Nephron (organoid): ENCODE results near the gene U2AF2.

Source experiments
- H3K27ac Mint-ChIP-seq, 3 experiments: 2 replicates each; pipeline ENCODE4 v1.8.0; 2020; ENCODE audit warnings: mixed read lengths in 3 of 3, mild to moderate bottlenecking in 2 of 3, moderate library complexity in 1 of 3
- H3K27me3 Mint-ChIP-seq: 2 replicates; pipeline ENCODE4 v1.8.0; 2021; ENCODE audit warnings: low read depth, mild to moderate bottlenecking, moderate library complexity, mixed read lengths
- H3K36me3 Mint-ChIP-seq: 2 replicates; pipeline ENCODE4 v1.8.0; 2020; ENCODE audit warnings: low read depth, mixed read lengths
- H3K4me1 Mint-ChIP-seq: 2 replicates; pipeline ENCODE4 v1.8.0; 2020; ENCODE audit warnings: mixed read lengths
- H3K4me3 Mint-ChIP-seq, 3 experiments: 2 replicates each; pipeline ENCODE4 v1.8.0; 2020; ENCODE audit warnings: mild to moderate bottlenecking in 3 of 3, mixed read lengths in 3 of 3, moderate library complexity in 2 of 3
- H3K9me3 Mint-ChIP-seq: 2 replicates; pipeline ENCODE4 v1.8.0; 2020; ENCODE audit warnings: mixed read lengths
- TF ChIP-seq, protein P1 (sequence below), 3 experiments: fragments of 200-600 bp; sonication (generic); IDR thresholded peaks; one replicate each; pipeline ENCODE4 v1.5.0; 2021; ENCODE audit warnings: antibody characterized with exemption in 3 of 3; ENCODE audit not compliant: unreplicated experiment in 3 of 3

The U2AF2 gene

DNA sequence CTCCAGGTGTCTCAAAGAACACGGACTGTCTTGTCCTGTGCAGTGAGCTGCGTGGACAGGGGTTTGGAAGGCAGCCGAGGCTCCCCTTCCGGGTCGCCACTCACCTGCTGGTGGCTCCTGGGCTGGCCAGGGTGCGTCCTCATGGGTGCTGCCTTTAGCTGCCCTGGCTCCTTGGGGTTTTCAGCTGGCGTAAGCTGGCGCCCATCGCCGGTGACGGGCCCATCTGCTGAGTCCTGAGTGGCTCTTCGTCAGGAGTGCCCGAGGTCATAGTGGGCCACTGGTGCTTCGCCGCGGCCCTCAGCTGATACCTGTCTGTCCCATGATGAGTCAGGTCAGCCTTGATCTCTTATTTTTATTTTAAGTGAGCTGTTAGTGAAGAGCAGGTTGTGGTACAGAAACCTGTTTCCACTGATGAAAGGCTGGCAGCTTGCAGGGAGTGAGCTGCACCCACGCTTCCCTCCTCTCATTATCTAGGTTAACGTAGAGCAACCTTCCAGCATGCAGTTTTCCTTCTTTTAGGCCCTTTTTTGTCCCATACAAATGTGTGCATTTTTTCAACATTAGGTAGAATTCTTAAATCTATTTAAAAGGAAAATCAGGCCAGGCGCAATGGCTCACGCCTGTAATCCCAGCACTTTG is 38.6 kb downstream of the U2AF2 start:
- Mint-ChIP-seq H3K27me3 (no peaks in the 10 kb centered on the region), H3K36me3 (peaks cover 43% of the 10 kb centered on the region), H3K27ac (no peak overlapping the region), H3K4me1 (peaks cover 7% of the 10 kb centered on the region), H3K9me3 (no peaks in the 10 kb centered on the region), H3K4me3 (no peak overlapping the region)
- TF ChIP-seq, protein P1, sequence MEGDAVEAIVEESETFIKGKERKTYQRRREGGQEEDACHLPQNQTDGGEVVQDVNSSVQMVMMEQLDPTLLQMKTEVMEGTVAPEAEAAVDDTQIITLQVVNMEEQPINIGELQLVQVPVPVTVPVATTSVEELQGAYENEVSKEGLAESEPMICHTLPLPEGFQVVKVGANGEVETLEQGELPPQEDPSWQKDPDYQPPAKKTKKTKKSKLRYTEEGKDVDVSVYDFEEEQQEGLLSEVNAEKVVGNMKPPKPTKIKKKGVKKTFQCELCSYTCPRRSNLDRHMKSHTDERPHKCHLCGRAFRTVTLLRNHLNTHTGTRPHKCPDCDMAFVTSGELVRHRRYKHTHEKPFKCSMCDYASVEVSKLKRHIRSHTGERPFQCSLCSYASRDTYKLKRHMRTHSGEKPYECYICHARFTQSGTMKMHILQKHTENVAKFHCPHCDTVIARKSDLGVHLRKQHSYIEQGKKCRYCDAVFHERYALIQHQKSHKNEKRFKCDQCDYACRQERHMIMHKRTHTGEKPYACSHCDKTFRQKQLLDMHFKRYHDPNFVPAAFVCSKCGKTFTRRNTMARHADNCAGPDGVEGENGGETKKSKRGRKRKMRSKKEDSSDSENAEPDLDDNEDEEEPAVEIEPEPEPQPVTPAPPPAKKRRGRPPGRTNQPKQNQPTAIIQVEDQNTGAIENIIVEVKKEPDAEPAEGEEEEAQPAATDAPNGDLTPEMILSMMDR (IDR thresholded peaks at IDR 0.05; ENCODE audit: unreplicated experiment in 3 of 3), result no peak

DNA sequence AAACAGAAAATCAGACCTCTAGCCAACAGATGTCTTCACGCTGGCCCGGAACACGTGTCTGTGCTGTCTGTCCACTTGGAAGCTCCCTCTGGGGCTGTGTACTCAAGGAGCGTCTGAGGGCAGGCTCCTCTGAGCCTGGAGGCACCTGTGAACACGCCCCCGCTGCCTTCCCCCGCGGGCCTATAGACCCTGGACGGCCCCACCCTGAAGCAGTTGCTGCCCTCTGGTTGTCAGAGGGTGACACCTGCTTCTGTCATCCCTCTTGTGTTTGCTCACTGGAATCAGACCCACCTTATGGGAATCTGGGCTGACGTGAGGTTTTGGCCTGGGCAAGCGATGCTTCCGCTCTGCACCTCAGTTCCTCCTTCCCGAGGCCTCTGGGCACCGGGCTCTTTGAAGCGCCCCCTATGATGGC is 39.4 kb downstream of the U2AF2 start:
- Mint-ChIP-seq H3K27ac (no peak overlapping the region), H3K36me3 (peaks cover 45% of the 10 kb centered on the region), H3K4me1 (peaks cover 1% of the 10 kb centered on the region), H3K4me3 (no peak overlapping the region), H3K9me3 (no peaks in the 10 kb centered on the region), H3K27me3 (no peaks in the 10 kb centered on the region)
- TF ChIP-seq, protein P1 (IDR thresholded peaks at IDR 0.05; ENCODE audit: unreplicated experiment in 3 of 3), result no peak

DNA sequence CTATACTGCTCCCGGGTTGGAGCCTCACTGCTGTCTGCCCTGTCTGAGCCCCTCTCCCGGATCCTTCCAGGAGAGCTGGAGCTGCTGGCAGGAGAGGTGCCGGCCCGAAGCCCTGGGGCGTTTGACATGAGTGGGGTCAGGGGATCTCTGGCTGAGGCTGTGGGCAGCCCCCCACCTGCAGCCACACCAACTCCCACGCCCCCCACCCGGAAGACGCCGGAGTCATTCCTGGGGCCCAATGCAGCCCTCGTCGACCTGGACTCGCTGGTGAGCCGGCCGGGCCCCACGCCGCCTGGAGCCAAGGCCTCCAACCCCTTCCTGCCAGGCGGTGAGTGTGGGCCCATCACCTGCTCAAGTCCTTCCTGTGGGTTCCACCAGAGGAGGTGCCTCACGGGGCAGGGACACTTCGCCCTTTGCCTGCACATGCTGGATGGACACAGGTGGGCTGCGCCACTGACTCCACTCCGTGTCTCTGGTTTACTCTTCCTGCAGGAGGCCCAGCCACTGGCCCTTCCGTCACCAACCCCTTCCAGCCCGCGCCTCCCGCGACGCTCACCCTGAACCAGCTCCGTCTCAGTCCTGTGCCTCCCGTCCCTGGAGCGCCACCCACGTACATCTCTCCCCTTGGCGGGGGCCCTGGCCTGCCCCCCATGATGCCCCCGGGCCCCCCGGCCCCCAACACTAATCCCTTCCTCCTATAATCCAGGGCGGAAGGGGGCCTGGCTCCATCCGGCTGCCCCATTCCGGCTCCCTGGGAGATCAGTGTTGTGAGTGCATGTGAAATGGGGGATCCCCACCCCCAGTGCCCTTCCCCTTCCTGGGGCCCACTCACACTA is 40.0 kb downstream of the U2AF2 start:
- H3K4me3 Mint-ChIP-seq, result no peak overlapping the region

DNA sequence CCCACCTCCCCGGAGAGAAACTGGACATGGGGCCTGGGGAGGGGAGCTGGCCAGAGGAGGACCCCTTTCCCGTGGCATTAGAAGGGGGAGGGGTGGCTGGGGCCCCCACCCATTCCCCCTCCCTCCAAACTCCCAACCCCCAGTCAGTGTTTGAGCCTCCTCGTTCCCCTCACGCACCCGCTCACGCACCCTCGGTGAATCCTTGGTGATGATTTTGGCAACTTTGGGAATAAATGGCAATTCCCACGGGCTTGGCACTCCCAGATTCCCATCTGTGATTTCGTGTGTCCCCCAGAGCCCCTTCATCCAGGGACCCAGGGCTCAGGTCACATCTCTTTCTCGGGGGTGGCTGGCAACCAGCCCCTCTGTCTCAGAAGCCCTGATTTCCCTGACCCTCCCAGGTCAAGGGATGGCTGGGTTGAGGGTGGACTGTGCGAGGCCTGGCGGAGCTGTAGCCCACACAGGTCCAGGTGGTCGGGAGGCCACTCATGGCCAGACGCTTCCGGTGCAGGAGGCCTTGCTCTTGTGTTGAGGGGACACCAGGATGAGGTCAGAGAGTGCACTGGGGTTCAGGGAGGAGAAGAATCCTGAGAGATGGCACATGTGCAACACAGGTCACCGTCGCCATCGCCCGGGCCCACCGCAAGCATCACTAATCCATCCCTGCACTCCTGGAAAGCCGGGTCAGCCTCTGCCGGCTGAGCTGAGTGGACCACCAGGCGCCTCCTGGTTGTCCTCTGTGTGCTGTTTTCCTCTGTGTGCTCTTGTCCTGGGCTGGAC is 40.9 kb downstream of the U2AF2 start:
- Mint-ChIP-seq H3K36me3 (peaks cover 50% of the 10 kb centered on the region), H3K27ac (no peak overlapping the region), H3K4me1 (no peaks in the 10 kb centered on the region), H3K9me3 (no peaks in the 10 kb centered on the region), H3K4me3 (no peak overlapping the region), H3K27me3 (no peaks in the 10 kb centered on the region)
- TF ChIP-seq, protein P1 (IDR thresholded peaks at IDR 0.05; ENCODE audit: unreplicated experiment in 3 of 3), result no peak

More for the DNA sequence above, 40.0 kb downstream of the U2AF2 start:
- Mint-ChIP-seq H3K9me3 (no peaks in the 10 kb centered on the region), H3K27me3 (no peaks in the 10 kb centered on the region), H3K4me1 (no peaks in the 10 kb centered on the region), H3K36me3 (peaks cover 50% of the 10 kb centered on the region), H3K27ac (no peak overlapping the region)
- TF ChIP-seq, protein P1 (IDR thresholded peaks at IDR 0.05; ENCODE audit: unreplicated experiment in 3 of 3), result no peak

DNA sequence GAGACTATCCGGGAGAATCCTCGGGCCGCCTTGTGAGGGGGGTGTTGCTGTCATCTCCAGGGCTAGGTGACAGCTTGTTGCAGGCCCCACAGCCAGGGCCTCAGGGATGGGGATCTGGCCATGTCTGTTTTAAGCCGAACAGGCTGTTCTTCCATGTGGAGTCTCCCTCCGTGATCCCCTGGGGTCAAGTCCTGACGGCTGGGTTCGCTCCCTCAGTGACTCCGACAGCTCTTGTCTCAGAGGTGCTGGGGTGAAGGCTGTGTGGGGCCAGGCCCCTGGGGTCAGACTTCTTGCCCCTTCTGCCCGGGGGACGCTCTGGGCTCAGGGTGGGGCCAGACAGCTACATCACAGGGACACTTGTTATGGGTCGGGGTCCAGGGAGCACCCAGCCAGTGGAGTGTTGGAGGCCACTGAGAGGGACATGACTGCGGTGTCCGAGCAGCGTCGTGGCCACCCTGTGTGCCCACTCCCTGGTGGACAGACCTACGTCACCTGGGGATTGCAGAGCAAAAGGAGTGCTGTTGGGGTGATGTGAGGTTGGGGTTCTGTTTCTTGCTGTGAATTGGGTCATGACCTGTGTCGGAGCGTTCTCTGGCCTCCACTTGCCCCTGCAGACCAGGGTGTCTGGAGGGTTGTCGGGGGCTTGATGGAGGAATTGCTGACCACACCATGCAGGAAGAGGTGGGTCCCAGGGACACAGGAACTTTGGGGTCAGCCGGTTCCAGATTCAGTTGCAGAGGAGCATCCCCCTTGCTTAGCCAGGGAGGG is 41.6 kb downstream of the U2AF2 start:
- Mint-ChIP-seq H3K27ac (no peak overlapping the region), H3K4me3 (no peak overlapping the region), H3K36me3 (peaks cover 53% of the 10 kb centered on the region), H3K4me1 (no peaks in the 10 kb centered on the region), H3K9me3 (no peaks in the 10 kb centered on the region), H3K27me3 (no peaks in the 10 kb centered on the region)
- TF ChIP-seq, protein P1 (IDR thresholded peaks at IDR 0.05; ENCODE audit: unreplicated experiment in 3 of 3), result no peak
